Measurements from ENCODE around the gene AADACL2. TPM values are rescaled to one million over a fixed set of nuclear protein-coding genes. Genes with fewer than 3 reads are reported as not detected.

AADACL2 gene
- total RNA-seq, 4 donors from 2014 or later: 1.1 to 8.1 (median 2.8) TPM; not detected in 1

- no peak for TF ChIP-seq CTCF (IDR thresholded peaks at IDR 0.05)
- DNase-seq (ENCODE audit: low spot score) (no peak), ATAC-seq (ENCODE audit: low FRiP score) (peak; percentile 73)
Measured at GRCh38 chr3:151772825-151773480, 39.2 kb downstream of the AADACL2 start.

DNA sequence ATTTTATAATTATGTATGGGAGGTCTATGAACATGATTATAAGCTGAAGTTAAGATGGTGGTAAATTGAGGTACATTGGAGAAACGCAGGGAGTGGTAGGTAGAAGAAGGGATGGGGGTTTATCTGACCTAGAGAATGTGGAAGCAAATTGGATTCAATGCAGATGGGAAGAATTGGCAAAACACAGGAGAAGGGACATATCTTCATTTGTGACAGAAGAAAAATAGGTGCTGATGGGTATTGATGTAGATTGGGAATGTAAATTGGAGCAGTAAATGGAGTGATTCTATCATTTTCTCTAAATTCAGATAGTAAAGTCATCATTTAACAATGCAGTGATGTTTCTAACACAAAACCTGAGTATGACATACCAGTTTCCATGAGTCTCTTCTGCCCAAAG, 40.5 kb downstream of the AADACL2 start:
- ATAC-seq (ENCODE audit: low FRiP score) (no peak), DNase-seq (ENCODE audit: low spot score) (no peak)
- no peak for TF ChIP-seq CTCF (IDR thresholded peaks at IDR 0.05)

- DNase-seq (ENCODE audit: low spot score): no peak
- no peak for ATAC-seq (ENCODE audit: low FRiP score)
- TF ChIP-seq CTCF (IDR thresholded peaks at IDR 0.05): no peak
Measured at GRCh38 chr3:151774910-151775309, 41.2 kb downstream of the AADACL2 start.

GRCh38 chr3:151775314-151776258, 41.9 kb downstream of the AADACL2 start:
- ATAC-seq (ENCODE audit: low FRiP score) (no peak), DNase-seq (ENCODE audit: low spot score) (no peak)
- no peak for TF ChIP-seq CTCF (IDR thresholded peaks at IDR 0.05)

DNA sequence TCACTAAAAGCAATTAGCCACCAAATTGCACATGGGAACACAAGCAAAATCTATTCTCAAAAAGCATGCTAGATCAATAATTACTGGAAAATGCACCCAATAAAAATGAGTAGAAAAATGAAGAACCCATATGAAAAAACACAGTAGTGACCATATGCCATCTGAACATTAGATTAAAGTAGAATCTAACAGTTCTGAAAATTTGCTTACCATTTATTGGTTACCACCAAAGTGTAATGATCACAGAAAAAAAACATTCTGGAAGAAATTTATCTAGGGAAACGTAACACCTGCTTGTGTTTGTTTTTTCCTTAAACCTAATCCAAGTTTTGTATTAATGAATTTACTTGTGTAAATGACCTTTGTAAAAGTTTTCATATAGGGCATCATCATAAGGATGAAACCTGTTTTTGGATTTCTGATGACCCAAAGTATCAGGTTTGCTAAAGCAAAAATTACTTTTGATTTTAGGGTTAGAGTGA, 42.6 kb downstream of the AADACL2 start:
- ATAC-seq (ENCODE audit: low FRiP score): no peak
- TF ChIP-seq CTCF (IDR thresholded peaks at IDR 0.05): no peak
- no peak for DNase-seq (ENCODE audit: low spot score)

- ATAC-seq (ENCODE audit: low FRiP score) (no peak), DNase-seq (ENCODE audit: low spot score) (no peak)
- no peak for TF ChIP-seq CTCF (IDR thresholded peaks at IDR 0.05)
Measured at GRCh38 chr3:151777880-151778279, 44.2 kb downstream of the AADACL2 start.

Data from omental fat pad (tissue), 4 donors.